CD4-positive, alpha-beta T cell treated with Interleukin-1 beta for 1 hour (primary cell): ENCODE measurements around the gene HUNK.
"Not testable (repeated sequence)": the region's sequence is repeated elsewhere in the genome, so short reads cannot be mapped to it uniquely, and the experiment has no call there.

ENCODE experiments used
- DNase-seq, 2 donors: peaks; one replicate each; pipeline ENCODE4 v3.0.0-alpha.2; 2020 to 2022

Gene HUNK

DNA sequence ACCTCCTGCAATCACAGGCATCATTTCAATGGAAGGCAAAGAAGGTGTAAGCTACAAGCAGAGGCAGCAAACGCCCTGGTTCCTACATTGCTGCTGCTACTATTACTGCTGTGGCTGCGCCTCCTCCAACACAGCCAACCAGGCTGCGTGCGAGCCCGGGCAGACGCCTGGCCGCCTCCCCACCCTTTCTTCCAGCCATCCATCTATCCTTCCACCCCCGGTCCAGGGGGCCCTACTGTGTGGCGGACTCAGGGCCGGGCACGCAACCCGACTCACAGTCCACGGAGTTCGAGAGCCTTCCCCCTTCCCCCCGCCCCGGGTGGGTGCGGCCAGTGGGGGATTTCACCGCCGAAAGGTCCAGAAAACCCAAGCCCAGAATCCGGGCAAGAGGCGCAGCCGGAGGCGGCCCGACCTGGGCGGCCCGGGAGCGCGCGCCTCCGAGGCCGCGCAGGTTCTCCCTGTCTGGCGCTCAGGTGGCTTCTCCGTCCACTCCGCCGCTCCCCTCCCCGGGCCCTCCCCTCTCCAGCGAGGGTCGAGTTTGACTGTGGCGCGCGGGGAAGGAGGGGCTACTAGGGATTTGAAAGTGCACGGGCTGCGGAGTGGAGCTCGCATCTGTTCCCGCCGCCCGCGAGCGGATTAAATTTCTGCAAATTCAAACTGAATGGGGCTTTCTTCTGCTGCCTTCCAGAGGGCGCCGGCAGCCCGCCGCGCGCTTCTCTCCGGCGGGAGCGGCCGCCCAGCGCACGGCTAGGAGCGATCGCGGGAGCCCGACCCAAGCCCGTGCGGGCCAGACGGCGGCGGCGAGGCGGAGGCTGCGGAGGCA lies at the start of gene HUNK:
HUNK (plus strand) TSS at position 569 of the 823 bp plus-strand sequence. CDS start 655 bp downstream, outside the sequence.
- DNase-seq: no peak

- DNase-seq: no peak
Measured at GRCh38 chr21:31829736-31830472, 42.9 kb upstream of the HUNK start.

- no peak for DNase-seq
Measured at GRCh38 chr21:31830701-31831100, 42.1 kb upstream of the HUNK start.

- DNase-seq: no peak
Measured at GRCh38 chr21:31837041-31837440, 35.8 kb upstream of the HUNK start.

GRCh38 chr21:31837618-31838390 lies 35.0 kb upstream of the HUNK start:
- DNase-seq: no peak

DNA sequence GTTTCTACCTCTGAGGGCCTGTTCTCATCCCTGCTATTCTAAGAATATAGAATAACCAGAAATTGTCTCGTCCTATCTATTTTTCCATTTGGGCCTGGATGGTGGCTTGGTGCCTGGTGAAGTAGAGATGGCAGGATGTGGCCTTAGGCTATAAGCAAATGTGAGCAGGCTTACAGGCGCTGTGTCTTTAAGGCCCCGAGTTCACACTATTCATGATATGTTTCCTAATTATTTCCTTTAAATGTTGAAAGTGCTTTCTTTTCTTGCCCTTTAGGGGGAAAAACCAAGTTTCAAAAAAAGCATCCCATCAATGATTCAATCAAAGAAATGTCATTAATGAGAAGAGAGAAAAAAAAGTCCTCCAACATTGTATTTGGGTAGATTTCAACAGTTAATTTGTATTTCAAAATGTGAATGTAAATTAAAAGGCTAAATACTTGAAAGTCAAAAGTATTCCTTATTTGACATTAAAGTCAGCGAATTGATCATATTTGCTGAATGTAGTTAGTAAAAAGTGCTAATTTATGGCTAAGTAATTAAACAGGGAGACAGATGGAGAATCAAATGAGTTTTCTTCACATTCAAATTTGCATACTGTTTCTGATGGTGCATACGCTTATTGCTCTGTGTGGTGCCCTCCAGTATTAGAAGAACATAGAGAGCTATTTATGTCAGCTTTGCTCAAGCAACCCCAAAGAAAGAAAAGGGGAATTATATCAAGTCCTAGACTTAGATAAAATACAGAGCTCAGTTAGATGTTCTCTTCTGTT lies 34.0 kb upstream of the HUNK start:
- no peak for DNase-seq

- no peak for DNase-seq
Measured at GRCh38 chr21:31844206-31844605, 28.6 kb upstream of the HUNK start.

DNA sequence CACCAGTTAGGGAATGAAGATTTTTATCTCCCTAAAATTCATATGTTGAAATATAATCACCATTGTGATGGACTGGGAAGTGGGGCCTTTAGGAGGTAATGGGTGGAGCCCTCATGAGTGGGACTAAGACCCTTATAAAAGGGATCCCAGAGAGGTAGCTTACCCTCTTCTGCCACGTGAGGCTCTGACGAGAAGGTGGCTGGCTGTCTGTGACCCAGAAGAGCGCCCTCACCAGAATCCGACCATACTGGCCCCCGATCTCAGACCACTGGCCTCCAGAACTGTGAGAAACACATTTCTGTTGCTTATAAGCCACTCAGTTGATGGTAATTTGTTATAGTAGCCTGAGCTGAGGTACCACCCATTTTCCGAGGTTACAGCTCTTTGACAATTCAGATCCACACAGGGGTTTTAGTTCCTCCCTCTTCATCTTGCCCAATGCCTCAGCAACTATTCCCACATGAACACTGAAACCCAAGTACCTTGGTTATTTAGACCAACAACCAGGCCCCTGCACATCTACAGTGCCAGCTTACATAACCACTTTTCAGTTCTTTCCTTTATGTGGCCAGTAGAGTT lies 27.6 kb upstream of the HUNK start:
- DNase-seq: no peak

GRCh38 chr21:31846690-31847089 lies 26.1 kb upstream of the HUNK start:
- no peak for DNase-seq

DNA sequence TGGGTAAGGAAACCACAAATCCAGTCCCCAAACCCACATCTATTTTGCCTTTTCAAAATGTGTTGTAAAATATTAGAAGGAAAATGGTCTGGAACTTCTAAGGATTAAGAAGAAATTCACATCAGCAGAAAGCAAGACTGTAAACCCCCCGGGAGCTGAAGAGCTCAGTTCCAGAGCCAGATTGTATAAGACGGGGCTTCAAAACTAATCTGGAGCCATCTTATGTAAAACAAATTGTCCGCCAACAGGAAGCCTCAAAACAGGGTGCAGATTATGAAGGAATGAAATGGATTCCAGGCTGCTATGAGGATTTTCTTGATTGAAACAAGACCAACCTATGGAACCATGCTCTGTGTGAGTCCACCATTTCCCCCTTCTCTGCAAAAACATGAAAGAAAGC lies 25.1 kb upstream of the HUNK start:
- DNase-seq: no peak

DNA sequence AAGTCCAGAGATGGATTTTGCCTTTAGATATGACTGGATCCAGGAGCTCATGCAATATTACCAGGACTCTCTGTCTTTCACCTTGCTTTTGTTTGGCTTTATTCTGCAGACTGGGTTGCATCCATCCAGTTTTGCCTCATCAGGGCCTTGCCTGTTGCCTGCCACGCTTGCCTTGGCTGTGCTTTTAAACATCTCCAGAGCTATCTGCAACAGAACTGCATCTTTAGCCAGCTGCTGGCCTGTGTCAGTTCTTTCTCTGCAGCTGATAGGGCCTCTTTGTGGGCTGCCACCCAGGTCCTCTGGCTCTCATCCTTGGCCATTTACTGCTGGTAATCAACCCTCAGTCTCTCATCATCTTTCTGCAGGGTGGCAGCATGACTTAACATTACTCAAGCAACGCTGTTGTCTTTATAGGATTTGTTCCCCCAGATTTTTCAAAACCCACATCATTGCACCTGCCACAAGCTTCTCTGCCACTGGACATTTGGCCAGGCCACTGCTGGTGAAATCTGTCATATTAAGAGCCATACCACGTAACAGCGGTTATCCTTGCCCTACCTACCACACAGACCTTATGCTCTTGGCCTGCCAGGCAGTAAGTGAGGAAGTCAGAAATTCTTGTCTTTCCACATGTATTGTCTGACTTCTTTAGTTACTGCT lies 24.4 kb upstream of the HUNK start:
- DNase-seq: no peak

GRCh38 chr21:31850886-31851285 lies 21.9 kb upstream of the HUNK start:
- DNase-seq: no peak

DNA sequence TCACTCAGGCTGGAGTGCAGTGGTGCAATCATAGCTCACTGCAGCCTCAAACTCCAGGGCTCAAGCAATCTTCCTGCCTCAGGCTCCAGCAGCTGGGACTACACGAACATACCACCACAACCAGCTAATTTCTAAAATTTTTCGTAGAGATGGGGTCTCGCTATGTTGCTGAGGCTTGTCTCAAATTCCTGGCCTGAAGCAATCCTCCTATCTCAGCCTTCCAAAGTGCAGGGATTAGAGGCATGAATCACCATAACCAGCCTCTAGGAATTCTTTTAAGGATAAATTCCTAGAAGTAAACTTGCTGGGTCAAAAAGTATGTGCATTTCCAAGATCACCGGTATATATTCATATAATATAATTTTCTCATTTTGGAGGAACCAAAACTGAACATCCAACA lies 17.6 kb upstream of the HUNK start:
- no peak for DNase-seq

GRCh38 chr21:31857096-31857495 lies 15.7 kb upstream of the HUNK start:
- DNase-seq: no peak

DNA sequence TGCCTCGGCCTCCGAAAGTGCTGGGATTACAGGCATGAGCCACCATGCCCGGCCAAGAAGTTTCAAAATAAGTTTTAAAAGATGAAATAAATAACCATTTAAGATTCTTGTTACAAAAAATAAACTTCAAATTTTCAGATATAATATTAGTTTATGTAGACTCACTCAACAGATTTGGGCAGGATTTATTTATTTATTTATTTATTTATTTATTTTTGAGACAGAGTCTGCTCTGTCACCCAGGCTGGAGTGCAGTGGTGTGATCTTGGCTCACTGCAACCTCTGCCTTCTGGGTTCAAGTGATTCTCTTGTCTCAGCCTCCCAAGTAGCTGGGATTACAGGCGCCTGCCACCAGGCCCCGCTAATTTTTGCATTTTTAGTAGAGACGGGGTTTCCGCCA lies 15.2 kb upstream of the HUNK start:
- not testable (repeated sequence) for DNase-seq

DNA sequence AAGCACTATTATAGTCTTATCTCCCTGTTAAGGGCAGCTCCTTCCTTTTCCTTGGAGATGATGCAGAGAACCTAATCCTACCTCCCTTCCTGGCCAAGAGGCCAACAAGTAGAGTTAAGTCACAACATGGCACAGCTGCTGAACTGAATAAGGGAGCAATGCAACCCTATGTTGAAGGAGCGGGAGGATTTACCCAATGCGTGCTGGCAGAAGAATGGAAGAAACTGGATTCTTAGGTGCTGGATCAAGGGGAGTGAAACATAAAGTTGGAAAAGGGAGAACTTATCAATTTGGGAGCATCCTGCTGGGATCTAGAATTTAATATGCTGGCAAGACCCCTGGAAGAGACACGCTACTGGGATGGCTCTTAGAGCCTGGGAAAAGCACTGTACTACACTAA lies 12.0 kb upstream of the HUNK start:
- no peak for DNase-seq

DNA sequence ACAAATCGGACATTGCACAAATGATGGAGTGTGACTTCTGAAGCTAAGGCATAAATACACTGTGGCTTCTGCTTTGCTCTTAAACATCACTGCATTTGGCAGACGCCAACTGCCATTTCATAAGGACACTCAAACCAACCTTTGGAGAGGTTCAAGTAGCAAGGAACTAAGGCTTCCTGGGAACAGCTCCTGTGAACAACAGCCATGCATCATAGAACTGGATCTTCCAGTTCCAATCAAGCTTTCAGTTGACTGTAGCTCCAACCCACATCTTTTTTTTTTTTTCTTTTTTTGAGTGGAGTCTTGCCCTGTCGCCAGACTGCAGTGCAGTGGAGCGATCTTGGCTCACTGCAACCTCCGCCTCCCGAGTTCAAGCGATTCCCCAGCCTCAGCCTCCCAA lies 10.7 kb upstream of the HUNK start:
- DNase-seq: no peak

DNA sequence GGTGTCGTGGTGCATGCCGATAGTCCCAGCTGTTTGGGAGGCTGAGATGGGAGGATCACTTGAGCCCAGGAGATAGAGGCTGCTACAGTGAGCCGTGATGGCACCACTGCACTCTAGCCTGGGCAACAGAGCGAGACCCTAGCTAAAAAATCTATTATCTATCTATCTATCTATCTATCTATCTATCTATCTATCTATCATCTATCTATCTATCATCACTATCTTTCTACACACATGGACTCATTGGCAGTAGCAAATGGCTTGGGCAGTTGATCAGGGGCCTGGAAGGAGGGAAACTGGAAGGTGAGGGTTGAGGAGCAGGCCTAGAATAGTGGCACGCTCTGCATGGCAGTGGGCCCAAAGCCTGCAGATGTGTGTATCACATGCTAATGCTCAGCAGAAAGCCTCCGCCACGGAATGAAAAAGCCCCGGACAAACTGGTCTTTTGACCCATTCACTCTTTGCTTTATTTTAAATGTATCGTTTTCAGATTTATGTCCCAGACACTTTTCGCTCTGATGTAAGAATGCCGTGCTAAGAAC lies 7.3 kb upstream of the HUNK start:
- no peak for DNase-seq

- peak; percentile 50 to 55 for DNase-seq
Measured at GRCh38 chr21:31866077-31866511, 6.7 kb upstream of the HUNK start.

GRCh38 chr21:31869750-31870149 lies 3.1 kb upstream of the HUNK start:
- no peak for DNase-seq

GRCh38 chr21:31870472-31871193 lies 2.2 kb upstream of the HUNK start:
- DNase-seq: no peak
